HG03469 (cell line): ENCODE measurements around the gene ACTL7A.
"Not testable (repeated sequence)": the region's sequence is repeated elsewhere in the genome, so short reads cannot be mapped to it uniquely, and the experiment has no call there.

ENCODE experiments used
- ATAC-seq: cut with Tn5 transposase; IDR thresholded peaks from one replicate; pipeline ENCODE4 v1.9.1; 2021; ENCODE audit warnings: mild to moderate bottlenecking, moderate library complexity, moderate number of reproducible peaks; ENCODE audit not compliant: unreplicated experiment

The ACTL7A gene, protein sequence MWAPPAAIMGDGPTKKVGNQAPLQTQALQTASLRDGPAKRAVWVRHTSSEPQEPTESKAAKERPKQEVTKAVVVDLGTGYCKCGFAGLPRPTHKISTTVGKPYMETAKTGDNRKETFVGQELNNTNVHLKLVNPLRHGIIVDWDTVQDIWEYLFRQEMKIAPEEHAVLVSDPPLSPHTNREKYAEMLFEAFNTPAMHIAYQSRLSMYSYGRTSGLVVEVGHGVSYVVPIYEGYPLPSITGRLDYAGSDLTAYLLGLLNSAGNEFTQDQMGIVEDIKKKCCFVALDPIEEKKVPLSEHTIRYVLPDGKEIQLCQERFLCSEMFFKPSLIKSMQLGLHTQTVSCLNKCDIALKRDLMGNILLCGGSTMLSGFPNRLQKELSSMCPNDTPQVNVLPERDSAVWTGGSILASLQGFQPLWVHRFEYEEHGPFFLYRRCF

DNA sequence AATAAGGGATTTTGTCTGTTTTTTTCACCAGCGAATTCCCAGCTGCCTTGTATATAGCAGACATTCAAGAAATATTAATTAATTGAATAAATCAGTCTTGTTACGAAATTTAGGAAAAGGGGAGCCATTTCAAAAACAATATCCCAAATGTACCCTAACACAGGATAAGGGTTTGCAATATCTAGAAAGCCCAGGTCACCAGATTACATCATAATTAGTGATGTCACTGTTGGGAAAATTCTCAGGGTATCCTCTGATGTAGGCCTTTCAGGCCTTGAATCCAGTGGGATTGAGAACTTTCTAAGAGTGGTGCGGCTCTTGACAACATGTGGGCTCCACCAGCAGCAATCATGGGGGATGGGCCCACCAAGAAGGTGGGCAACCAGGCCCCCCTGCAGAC, at the start of gene ACTL7A:
Gene ACTL7A (plus strand): TSS at position 270 of the 400 bp plus-strand sequence. CDS start 57 bp downstream, at position 327.
- no peak for ATAC-seq

DNA sequence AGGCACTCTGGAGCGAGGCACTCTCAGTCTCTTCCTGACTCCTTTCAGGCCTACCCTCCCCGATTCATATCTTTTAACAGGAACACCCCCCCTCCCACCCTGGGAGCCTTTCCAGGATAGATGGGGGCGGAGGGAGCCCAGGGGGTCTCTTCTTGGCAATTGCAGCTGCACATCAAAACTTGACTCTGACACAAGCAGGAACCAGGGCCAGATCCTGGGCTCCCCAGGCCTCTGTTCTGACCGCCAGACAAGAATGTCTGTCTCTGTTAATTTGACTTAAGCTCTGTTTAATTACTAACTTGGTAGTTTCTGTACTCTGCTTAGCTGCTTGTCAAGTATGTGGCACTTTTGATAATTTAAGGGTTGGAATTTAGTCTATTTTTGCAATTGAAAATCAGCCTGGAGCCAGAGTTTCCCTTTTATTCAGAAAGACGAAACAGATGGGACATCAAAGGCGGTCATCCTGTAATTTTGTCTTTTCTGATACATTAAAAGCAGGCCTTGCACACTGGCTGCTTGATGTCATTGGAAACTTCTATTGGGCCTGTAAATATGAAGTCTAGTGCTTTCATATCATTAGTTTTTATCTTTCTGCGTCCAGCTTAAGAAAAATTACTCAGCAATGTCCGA, 49.6 kb upstream of the ACTL7A start:
- ATAC-seq = no peak

- no peak for ATAC-seq
Measured at GRCh38 chr9:108813951-108814601, 48.0 kb upstream of the ACTL7A start.

- ATAC-seq = no peak
Measured at GRCh38 chr9:108815156-108815555, 46.9 kb upstream of the ACTL7A start.

DNA sequence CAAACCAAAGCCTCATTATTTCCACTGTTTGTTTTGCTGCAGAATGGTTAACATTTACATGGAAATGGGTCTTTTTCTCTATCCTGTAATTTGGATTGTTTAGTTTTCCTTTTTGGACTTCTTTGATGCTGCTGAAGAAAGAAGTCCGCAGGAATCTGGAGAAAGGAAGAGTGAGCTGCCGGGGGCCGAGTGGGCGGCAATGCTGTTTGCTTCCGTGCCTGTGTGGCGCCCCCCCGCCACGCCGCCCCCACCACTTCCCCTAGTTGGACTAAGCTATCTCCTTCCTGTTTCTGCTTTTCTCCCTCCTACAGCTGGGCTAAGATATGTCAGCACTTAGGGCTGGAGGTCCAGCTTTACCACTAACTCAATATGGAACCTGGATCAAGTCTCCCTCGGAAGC, 46.0 kb upstream of the ACTL7A start:
- ATAC-seq = no peak

DNA sequence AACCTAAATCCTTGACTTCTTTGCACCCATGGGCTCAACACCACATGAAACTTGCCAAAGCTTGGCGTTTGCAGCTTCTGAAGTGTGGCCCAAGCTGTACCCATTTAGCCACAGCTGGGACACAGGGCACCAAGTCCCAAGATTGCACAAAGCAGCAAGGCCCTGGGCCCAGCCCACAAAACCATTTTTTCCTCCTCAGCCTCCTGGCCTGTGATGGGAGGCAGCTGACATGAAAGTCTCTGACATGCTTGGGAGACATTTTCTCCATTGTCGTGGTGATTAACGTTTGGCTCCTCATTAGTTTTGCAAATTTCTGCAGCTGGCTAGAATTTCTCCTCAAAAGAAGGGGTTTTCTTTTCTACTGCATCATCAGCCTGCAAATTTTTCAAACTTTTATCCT, 38.2 kb upstream of the ACTL7A start:
- no peak for ATAC-seq

DNA sequence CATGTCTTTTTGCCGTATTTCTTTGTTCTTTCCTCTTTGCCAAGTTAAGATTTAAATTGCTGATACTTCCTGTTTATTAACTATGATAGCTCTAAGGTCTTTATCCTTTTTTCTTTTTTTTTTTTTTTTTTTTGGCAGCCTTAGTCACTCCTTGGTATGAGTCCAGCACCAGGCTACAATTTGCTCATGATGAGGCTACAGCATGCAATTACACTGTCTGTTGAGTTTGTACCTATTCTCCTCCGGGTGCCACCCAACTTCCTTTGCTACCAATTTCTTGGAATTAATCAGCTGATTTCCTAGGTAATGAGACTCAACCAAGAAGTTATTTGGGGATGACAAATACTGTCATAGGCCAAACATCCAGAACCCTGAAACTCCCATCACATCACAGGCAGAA, 31.8 kb upstream of the ACTL7A start:
- no peak for ATAC-seq

DNA sequence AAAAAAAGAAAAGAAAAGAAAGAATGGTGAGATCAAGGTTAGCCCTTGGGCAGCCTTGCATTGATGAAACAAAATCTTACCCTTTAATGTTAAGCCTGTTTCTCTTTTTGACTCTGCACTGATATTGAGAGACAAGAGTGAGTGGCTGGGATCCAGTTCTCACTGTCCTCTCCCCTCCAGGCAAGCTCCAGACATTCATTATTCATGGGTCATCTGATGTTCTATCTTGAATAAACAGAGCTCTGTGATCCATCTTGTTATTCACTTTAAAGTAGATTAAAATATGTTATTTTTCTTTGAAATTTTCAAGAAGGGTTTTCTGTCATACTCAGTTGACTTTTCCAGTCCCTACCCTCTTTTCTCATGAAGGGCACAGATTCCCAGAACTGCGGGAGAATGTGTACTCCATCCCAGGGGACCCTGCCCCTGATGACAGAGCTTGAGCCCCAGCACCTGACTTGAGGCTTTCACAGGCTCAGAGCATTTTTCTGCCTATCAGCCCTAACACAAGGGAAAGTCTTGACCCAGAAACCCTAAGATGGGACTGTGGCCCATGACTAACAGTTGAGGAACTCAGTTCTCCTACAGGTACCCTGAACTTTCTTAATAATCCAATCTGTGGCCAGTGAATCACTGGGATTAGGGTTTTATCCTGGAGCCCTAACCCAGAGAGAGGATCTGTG, 30.4 kb upstream of the ACTL7A start:
- ATAC-seq = no peak

GRCh38 chr9:108832179-108832500, 29.9 kb upstream of the ACTL7A start:
- ATAC-seq = no peak

DNA sequence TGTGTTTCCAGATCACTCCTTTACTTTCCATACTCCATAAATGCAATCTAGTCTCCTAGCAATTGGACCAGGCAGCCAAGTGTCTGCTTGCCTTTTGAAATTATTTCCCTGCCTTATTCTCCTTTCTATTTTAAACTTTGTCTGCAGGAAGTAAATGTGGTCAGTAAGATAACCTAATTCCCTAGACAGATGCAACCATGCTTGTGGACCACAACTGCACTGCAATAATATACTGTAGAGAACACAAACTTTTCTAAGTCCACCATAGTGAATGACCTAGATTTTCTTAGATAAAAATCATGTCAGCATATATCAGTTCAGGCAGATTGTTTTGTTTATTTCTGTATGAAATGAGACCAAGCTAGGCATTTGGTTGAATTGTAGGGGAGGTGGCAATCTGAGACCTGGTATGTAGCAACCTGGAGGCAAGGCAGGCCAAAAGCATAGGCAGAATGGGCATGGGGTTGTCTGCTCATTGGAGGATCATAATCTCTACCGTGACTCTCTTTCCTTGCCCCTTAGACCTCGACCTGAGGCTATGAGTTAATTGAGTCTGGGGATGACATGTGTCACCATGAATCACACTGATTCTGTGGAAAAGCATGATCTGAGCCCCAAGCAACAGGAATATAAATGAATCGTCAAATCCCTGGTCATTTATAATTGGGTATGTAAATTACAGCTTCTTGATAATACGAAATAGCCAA, 27.0 kb upstream of the ACTL7A start:
- no peak for ATAC-seq

DNA sequence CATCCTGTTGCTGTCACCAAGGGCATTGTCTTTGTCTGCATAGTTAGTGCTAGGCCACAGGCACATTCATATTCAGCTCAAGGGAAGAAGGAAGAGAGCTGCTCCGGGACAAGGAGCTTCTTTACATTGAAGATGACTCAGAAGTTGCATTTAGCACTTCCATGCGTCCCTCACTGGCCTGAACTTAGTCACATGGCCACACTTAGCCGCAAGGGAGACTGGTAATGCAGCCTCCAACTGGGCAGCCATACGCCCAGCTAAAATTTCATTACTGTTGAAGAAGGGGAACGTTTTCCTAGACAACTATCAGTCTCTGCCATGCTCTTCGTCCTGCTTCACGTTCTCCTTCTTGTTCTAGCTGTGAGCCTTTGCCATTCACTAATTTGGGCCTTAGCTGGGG, 26.2 kb upstream of the ACTL7A start:
- ATAC-seq = no peak

- no peak for ATAC-seq
Measured at GRCh38 chr9:108836319-108836718, 25.7 kb upstream of the ACTL7A start.

GRCh38 chr9:108836781-108837180, 25.3 kb upstream of the ACTL7A start:
- no peak for ATAC-seq

GRCh38 chr9:108837530-108837929, 24.5 kb upstream of the ACTL7A start:
- no peak for ATAC-seq

DNA sequence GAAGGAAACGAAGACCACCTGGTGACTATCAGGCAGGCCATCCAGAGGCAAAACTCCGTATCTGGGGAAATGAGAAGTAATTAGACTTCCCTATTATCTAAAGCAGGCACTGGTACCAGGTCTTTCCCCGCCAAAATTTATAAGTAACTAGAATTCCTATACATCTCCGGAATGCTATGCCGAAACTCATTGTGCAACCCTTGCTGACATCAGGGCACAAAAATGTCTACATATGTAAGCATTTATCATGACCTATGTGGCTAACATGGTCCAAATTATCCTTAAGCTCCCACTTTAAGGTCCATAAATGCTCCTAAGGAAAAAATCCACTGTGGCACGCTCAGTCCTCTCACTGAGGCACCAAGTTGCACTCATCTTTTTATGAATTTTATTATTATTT, 24.0 kb upstream of the ACTL7A start:
- ATAC-seq = no peak

- ATAC-seq = not testable (repeated sequence)
Measured at GRCh38 chr9:108839561-108839960, 22.5 kb upstream of the ACTL7A start.

- ATAC-seq = no peak
Measured at GRCh38 chr9:108842610-108843295, 19.3 kb upstream of the ACTL7A start.

- ATAC-seq = no peak
Measured at GRCh38 chr9:108844391-108844790, 17.7 kb upstream of the ACTL7A start.

DNA sequence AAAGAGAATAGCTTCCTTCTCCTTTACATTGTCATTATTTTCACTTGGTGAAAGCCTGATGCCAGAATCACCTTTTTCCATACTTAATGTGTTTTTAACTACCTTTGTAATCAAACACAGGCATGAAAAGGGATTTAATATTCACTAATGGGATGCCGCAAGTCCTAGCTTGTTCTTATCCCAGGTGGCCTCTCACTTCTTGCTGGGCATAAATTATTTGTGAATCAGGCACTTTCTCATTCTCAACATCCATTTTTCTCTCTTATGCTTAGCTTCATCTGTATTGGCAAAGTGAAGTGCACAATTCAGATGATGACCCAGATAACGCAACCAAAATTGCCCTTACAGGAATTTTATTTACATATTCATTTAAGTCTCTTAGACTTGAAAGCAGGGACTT, 17.2 kb upstream of the ACTL7A start:
- no peak for ATAC-seq

DNA sequence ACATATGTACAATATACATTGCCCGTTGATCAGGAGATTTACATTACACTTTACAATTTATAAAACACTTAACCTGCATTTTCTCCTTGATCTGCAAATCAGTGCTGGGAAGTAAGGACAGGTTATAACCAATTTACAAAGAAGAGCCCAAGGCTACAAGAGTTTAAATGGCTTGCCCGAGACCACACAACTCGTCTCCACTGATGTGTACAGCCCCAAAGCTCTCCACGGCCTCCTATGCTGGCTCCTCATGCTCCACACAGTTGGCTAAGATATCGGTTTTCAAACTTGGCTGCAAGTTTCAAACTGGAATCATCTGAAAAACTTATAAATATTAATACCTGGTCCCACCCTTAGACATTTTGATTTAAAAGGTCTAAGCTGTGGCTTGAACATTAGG, 16.6 kb upstream of the ACTL7A start:
- no peak for ATAC-seq
